Measurements from ENCODE around the gene MZT2B. TPM values are rescaled to one million over a fixed set of nuclear protein-coding genes. Genes with fewer than 3 reads are reported as not detected.

The MZT2B gene, protein sequence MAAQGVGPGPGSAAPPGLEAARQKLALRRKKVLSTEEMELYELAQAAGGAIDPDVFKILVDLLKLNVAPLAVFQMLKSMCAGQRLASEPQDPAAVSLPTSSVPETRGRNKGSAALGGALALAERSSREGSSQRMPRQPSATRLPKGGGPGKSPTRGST
- total RNA-seq, result 161 TPM

DNA sequence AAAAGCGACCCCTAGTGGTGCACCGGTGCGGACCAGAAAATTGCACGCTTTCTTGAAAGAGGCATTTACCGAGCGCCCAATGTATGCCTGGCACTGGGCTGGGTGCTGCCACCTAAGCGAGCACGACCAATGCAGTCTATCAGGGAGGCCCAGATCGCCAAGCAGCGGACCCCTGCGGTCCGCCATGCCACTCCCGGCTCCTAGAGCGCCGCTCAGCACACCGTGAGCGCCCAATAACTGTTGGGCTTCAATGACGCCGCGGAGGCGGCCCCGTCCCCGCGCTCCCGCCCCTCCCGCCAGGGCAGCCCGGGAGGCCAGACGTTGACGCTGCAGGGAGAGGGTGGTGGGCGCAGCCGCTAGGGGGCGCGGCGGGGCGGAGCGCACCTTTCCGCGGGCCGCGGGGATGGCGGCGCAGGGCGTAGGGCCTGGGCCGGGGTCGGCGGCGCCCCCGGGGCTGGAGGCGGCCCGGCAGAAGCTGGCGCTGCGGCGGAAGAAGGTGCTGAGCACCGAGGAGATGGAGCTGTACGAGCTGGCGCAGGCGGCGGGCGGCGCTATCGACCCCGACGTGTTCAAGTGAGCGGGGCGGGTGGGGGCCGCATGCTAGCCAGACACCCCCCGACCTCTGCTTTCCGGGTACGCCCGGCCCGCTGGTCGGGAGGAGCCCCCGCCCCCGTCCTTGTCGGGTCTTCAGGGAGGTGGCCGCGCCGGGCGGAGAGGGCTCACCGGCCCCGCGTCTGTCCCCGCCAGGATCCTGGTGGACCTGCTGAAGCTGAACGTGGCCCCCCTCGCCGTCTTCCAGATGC lies at the start of gene MZT2B:
TSS of gene MZT2B (plus strand) at position 383 of the 803 bp plus-strand sequence. CDS start at position 404, 21 bp downstream.

DNA sequence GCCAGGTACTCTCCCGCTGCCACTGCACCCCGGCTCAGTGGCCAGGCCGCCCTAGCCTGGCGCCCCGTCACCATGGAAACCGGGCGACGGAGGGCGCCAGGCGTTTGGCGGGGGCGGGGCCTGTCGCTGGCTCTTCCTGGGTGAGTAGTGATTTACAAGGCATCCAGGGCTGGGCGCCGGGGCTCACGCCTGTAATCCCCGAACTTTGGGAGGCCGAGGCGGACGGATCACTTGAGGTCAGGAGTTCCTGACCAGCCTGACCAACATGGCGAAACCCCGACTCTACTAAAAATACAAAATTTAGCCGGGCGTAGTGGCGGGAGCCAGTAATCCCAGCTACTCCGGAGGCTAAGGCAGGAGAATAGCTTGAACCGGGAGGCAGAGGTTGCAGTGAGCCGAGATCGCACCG lies 37.1 kb upstream of the MZT2B start, which contains the start of gene CCDC74B:
TSS of gene CCDC74B (minus strand) at position 107 of the 409 bp plus-strand sequence. CDS start 116 bp downstream, outside the sequence.

DNA sequence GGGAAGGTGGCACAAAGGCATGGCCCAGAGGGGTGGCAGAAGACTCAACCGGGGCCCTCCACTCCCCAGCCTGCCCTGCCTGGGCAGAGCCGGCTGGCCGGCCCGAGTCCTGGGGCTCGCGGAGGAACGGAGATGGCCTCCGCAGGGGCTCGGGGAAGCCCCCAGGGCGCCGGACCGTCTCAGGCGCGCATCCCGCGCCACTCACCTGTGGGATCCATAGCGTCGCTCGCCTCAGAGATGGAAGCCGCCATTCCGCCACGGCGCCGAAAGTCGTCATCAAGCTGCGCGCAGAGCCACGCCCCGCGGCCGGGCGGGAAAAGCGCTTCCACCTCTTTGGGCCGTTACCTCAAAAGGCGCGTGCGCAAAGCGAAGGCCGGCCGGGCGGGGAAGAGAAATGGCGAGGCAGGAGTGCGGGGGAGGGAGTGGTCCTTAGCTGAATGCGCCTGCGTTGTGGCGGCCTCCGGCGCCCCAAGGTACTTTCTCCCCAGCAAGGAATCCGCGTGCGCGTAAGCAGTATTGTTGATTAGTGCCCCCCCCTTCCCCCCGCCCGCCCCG lies 660 bp upstream of the MZT2B start, which contains the start of gene SMPD4:
TSS of gene SMPD4 (minus strand) at position 278 of the 555 bp plus-strand sequence. CDS start 5,010 bp downstream, outside the sequence.

DNA sequence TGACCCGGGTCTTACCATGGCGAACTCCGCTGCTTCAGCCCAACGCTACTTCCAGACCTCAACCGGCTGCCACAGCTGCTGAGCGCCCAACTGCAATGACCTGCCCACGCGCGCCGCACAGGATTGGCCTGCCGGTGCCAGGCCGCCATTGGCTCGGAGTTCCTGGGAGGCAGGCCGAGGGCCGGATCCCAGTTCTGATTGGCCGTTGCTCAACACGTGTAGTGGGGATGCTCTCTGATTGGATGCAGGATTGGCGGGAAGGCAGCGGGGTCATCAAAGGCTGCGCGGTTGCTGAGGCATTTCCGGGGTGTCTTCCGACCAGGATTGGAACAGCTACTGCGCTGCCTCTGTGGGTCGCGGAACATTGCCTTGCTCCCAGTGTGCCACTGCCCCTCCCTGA lies 16.3 kb downstream of the MZT2B start, which contains the start of gene TUBA3E:
TSS of gene TUBA3E (minus strand) at position 97 of the 400 bp plus-strand sequence. CDS start at position 18, 79 bp downstream.

Other genes starting within 250 kb of the MZT2B start
- gene RAB6C, start 202.6 kb upstream of the MZT2B start, total RNA-seq, result 0.23 TPM
- not detected for gene POTEF, start 53.0 kb upstream of the MZT2B start, total RNA-seq
- 10.6 TPM for gene CCDC74B, start 37.1 kb upstream of the MZT2B start, total RNA-seq
- gene SMPD4, start 660 bp upstream of the MZT2B start, total RNA-seq, result 55.2 TPM
- not detected for gene TUBA3E, start 16.2 kb downstream of the MZT2B start, total RNA-seq
- gene IMP4, start 160.6 kb downstream of the MZT2B start, total RNA-seq, result 42.7 TPM
- 23.2 TPM for gene PTPN18, start 173.8 kb downstream of the MZT2B start, total RNA-seq